GM13976 (cell line): Measurements from ENCODE around the gene PBX3.

Source experiments
- DNase-seq: peaks from one replicate; pipeline ENCODE4 v3.0.0; 2012; ENCODE audit warnings: low spot score
- in situ Hi-C: fragments of 300-500 bp; cut with MboI; formaldehyde crosslinking; loops from one replicate; pipeline ENCODE4 v1.12.0; 2022; ENCODE audit warnings: low sequenced_read_pairs, mixed read lengths, inconsistent platforms; ENCODE audit not compliant: unreplicated experiment
- TF ChIP-seq, protein P1 (sequence below): IDR thresholded peaks from 2 replicates; pipeline ENCODE4 v1.5.1; 2012; ENCODE audit warnings: borderline replicate concordance, mild to moderate bottlenecking; ENCODE audit not compliant: insufficient read depth; ENCODE audit errors: extremely low read depth, missing control alignments, control extremely low read depth

PBX3 gene

DNA sequence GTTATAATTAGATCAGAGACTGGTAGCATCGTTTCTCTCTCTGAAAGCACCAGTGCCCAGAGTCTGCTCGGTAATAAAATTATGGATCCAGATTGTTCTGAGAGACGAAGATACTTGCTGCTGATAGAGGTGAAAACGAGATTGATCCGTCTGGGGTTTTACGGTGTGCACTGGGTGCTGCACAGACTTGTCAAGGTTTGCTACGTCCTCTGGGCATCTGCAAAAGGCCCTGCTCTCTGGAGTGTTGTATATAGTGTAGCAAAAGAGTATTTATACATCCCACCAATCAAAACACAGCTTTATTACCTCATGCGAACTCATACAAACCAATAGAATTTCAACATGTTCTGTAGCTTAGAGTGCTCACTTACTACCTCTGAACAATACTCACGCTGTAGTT is 219.3 kb downstream of the PBX3 start:
- in situ Hi-C loops, result no loop called here
- TF ChIP-seq, protein P1, sequence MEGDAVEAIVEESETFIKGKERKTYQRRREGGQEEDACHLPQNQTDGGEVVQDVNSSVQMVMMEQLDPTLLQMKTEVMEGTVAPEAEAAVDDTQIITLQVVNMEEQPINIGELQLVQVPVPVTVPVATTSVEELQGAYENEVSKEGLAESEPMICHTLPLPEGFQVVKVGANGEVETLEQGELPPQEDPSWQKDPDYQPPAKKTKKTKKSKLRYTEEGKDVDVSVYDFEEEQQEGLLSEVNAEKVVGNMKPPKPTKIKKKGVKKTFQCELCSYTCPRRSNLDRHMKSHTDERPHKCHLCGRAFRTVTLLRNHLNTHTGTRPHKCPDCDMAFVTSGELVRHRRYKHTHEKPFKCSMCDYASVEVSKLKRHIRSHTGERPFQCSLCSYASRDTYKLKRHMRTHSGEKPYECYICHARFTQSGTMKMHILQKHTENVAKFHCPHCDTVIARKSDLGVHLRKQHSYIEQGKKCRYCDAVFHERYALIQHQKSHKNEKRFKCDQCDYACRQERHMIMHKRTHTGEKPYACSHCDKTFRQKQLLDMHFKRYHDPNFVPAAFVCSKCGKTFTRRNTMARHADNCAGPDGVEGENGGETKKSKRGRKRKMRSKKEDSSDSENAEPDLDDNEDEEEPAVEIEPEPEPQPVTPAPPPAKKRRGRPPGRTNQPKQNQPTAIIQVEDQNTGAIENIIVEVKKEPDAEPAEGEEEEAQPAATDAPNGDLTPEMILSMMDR, result no peak
- DNase-seq, result no peak

DNA sequence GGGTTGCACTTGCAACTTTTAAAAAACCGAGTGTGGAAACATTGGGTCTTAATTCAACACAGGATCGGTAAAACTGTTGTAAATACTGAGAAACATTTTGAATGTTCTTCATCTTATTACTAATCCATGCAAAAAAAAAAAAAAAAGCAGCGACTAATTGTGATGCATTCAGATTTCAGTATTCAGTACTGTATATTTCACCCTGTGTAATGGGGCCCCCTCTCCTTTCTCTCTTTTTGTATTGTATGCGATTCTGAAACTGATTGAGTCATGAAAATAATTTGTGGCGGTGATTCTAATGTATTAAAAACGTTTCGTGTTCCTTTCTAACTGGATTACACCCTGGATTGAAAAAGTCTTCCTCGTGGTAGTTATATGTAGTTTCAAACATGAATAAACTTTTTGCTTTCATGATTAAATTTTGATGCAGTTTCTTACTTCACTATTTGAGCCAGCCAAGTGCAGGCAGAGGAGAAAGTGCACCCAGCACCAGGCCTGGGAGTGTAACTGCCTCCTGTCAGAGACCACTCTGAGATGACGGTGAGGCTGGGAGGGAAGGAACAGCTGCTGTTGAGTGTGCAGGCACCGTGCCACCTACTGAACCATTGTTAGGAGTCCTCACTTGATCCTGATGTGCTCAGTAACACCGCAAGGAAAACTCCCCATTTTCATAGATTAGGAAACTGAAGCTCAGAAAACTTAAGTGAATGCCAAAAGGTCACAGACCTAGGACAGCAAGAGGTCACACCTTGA is 220.0 kb downstream of the PBX3 start:
- TF ChIP-seq, protein P1, result no peak
- peak; percentile 6 for DNase-seq
- in situ Hi-C loops, result no loop called here

DNA sequence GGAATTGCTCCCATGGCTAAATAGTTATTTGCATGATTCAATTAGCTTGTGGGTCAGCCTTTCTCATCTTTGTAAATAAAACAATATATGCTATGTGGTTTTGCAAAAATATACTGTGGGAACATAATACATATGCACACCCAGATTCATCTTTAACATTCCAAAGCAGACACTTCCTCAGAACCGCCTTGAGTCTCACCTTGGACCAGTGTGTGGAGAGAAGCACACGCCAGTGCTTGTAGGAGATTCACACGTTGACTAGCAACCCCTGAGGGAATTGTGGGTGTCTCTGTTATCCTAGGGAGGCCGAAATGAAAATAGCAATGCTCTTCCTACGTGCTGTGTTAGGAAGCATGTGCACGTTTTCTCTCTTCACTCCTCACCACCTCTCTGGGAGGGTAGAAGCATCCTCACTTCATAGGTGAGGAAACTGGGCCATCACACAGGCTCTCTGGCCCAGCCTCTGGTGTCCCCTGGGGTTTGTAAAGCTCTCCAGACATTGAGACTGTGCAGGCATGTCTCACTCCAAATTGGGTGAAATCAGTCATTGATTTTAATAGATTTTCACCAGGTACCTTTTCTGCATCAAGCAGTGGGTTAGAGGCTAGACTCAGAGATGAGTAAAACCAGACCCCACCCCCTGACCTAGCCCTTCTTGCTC is 221.7 kb downstream of the PBX3 start:
- TF ChIP-seq, protein P1, result no peak
- in situ Hi-C loops, result no loop called here
- DNase-seq, result peak; percentile 7

DNA sequence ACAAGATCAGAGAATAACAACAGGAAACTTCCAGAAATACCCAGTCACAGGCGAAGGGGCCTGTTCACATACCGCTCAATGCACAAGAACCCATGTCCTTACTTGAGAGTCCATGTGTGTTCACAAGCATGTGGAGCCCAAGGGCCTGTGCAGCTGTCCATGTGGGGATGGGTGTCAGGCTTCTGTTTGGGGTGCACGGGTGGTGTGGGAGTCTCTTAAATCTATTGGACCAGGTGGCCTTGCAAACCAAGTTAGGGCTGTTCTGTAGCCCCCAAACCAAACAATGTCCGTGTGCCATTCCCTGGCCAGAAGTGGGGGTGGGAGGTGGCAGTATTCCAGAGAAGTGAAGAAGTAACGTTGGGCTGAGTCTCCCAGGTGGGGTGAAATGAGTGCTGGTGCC is 222.3 kb downstream of the PBX3 start:
- in situ Hi-C loops, result no loop called here
- TF ChIP-seq, protein P1, result no peak
- DNase-seq, result no peak

DNA sequence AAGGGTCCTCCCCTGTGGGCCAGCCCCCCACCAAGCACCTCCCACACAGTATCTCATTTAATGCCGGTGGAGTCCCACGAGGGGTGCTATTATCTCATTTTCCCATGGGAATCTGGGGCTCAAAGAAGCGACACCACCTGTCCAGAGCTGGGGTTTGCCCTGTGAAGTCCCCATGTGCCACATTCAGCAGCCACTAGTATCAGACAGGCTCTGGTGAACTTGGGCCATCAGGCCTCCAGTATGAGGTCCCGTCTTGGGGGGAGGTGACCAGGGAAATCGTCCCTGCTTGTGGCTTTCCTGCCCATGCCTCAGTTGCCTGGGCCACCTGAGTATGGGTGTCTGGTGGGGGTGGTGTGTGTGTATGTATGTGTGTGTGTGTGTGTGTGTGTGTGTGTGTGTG is 222.7 kb downstream of the PBX3 start:
- DNase-seq, result peak; percentile 26
- TF ChIP-seq, protein P1, result no peak
- in situ Hi-C loops, result no loop called here

DNA sequence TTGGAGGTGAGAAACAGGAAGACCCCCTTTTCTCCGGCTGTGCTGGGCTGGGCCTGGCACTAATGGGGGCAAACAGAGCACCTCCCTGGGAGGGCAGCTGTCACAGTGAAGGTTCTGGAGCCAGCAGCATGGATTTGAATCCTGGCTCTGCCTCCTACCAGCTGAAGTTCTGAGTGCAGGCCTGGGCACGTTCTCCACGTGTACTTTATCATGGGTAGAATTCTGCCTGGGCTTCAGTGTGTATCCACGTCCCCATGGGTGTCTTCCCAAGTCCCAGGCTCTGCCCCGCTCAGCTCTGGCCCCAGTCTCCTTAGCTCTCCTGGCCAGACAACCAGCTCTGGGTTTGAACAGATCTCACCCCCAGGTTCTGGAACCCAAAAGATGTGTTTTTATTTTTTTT is 223.2 kb downstream of the PBX3 start:
- peak; percentile 11 for DNase-seq
- TF ChIP-seq, protein P1, result no peak

More for the DNA sequence above, 223.2 kb downstream of the PBX3 start:
- in situ Hi-C loops, result no loop called here
